WTC11 (cell line): ENCODE data around the gene FZD7. TPM values are rescaled to one million over a fixed set of nuclear protein-coding genes. Genes with fewer than 3 reads are reported as not detected.
A peak's percentile ranks its signal among the peaks of the same experiment; 100 is the strongest.

ENCODE experiments used
- ATAC-seq: fragments of 200-7000 bp; cut with Tn5 transposase; 2 replicates; pipeline ENCODE4 v1.10.0; 2021; ENCODE audit warnings: mild to moderate bottlenecking, moderate library complexity
- CTCF ChIA-PET: fragments of 300-600 bp; sonication (Branson Sonifier 250); formaldehyde crosslinking; loops from one replicate; lab custom pipeline; 2021; ENCODE audit warnings: antibody characterized with exemption; lab: Charles Lee
- POLR2A ChIA-PET: fragments of 350-600 bp; sonication (Branson Sonifier 250); formaldehyde crosslinking; loops from one replicate; lab custom pipeline; 2021; ENCODE audit warnings: antibody characterized with exemption; lab: Charles Lee
- DNase-seq: peaks from one replicate; pipeline ENCODE4 v3.0.0; 2021; ENCODE audit warnings: low spot score
- H3K27ac Mint-ChIP-seq: 2 replicates; pipeline ENCODE4 v1.8.0; 2021; ENCODE audit warnings: mixed read lengths
- H3K27me3 Mint-ChIP-seq: 2 replicates; pipeline ENCODE4 v1.8.0; 2021; ENCODE audit warnings: low read depth, mild to moderate bottlenecking, moderate library complexity, mixed read lengths
- H3K36me3 Mint-ChIP-seq: 2 replicates; pipeline ENCODE4 v1.8.0; 2021; ENCODE audit warnings: mixed read lengths
- H3K4me1 Mint-ChIP-seq: 2 replicates; pipeline ENCODE4 v1.8.0; 2022; ENCODE audit warnings: mixed read lengths
- H3K4me3 Mint-ChIP-seq: 2 replicates; pipeline ENCODE4 v1.8.0; 2021; ENCODE audit warnings: mild to moderate bottlenecking, moderate library complexity, mixed read lengths
- H3K9me3 Mint-ChIP-seq: 2 replicates; pipeline ENCODE4 v1.8.0; 2021; ENCODE audit warnings: mixed read lengths
- AR ChIP-seq: fragments of 250-450 bp; sonication (Bioruptor Pico); IDR thresholded peaks from 2 replicates; pipeline ENCODE4 v1.9.0; 2021; ENCODE audit warnings: mild to moderate bottlenecking
- CDX4 ChIP-seq: fragments of 250-450 bp; sonication (Bioruptor Pico); IDR thresholded peaks from 2 replicates; pipeline ENCODE4 v1.9.0; 2021; ENCODE audit warnings: moderate library complexity, mild to moderate bottlenecking, inconsistent platforms, borderline replicate concordance
- NFATC4 ChIP-seq: fragments of 250-450 bp; sonication (Bioruptor Pico); IDR thresholded peaks from 2 replicates; pipeline ENCODE4 v1.9.0; 2021; ENCODE audit warnings: mild to moderate bottlenecking
- NFYB ChIP-seq: sonication (generic); formaldehyde crosslinking; conservative IDR thresholded peaks from 2 replicates; pipeline ENCODE4 v1.8.0; 2022; ENCODE audit warnings: low read depth, missing genetic modification reagents
- NR2C2 ChIP-seq: sonication (generic); formaldehyde crosslinking; IDR thresholded peaks from 2 replicates; pipeline ENCODE4 v1.8.0; 2022; ENCODE audit warnings: mild to moderate bottlenecking, missing genetic modification reagents
- NR3C1 ChIP-seq: sonication (generic); formaldehyde crosslinking; conservative IDR thresholded peaks from 2 replicates; pipeline ENCODE4 v1.8.1; 2023; ENCODE audit warnings: low read depth, mild to moderate bottlenecking, missing genetic modification reagents
- PREB ChIP-seq: sonication (generic); formaldehyde crosslinking; IDR thresholded peaks from 2 replicates; pipeline ENCODE4 v1.8.1; 2022; ENCODE audit warnings: mild to moderate bottlenecking, missing genetic modification reagents, moderate library complexity, borderline replicate concordance
- PRRX2 ChIP-seq: fragments of 250-450 bp; sonication (Bioruptor Pico); IDR thresholded peaks from 2 replicates; pipeline ENCODE4 v1.8.0; 2021; ENCODE audit warnings: mild to moderate bottlenecking
- SP1 ChIP-seq: sonication (generic); formaldehyde crosslinking; conservative IDR thresholded peaks from 2 replicates; pipeline ENCODE4 v1.8.1; 2022; ENCODE audit warnings: missing genetic modification reagents
- TCF7 ChIP-seq: sonication (generic); formaldehyde crosslinking; IDR thresholded peaks from 2 replicates; pipeline ENCODE4 v1.8.0; 2022; ENCODE audit warnings: mild to moderate bottlenecking, low read depth, missing genetic modification reagents, moderate library complexity
- TP53 ChIP-seq: sonication (generic); formaldehyde crosslinking; IDR thresholded peaks from 2 replicates; pipeline ENCODE4 v1.8.1; 2023; ENCODE audit warnings: mild to moderate bottlenecking, missing genetic modification reagents
- ZNF317 ChIP-seq: sonication (generic); formaldehyde crosslinking; IDR thresholded peaks from 2 replicates; pipeline ENCODE4 v1.8.1; 2023; ENCODE audit warnings: low read depth, mild to moderate bottlenecking, moderate library complexity, missing genetic modification reagents, borderline replicate concordance
- ZNF396 ChIP-seq: fragments of 250-450 bp; sonication (Bioruptor Pico); IDR thresholded peaks from 2 replicates; pipeline ENCODE4 v1.8.0; 2021; ENCODE audit warnings: mild to moderate bottlenecking, moderate library complexity, borderline replicate concordance
- ZSCAN18 ChIP-seq: fragments of 250-450 bp; sonication (Bioruptor Pico); IDR thresholded peaks from 2 replicates; pipeline ENCODE4 v2.1.2; 2022; ENCODE audit warnings: mild to moderate bottlenecking, moderate library complexity
- total RNA-seq: library from RNA; stranded (reverse); gene quantifications from 3 replicates; pipeline ENCODE4 v1.2.3, GENCODE V29; 2021

Gene FZD7
- total RNA-seq, 1 experiment from 2014 or later = 153 TPM

- H3K27ac Mint-ChIP-seq = no peak overlapping the region
- ATAC-seq = no peak
- peaks cover 53% of the 10 kb centered on the region for H3K4me1 Mint-ChIP-seq
- CTCF ChIA-PET = interaction anchor here (0.9 to 1.3 kb wide), 2 partner anchors 10 to 32 kb away, joined by 3 read pairs; no protein-coding TSS in a partner anchor
- H3K4me3 Mint-ChIP-seq = no peak overlapping the region
- no peaks in the 10 kb centered on the region for H3K9me3 Mint-ChIP-seq
- H3K36me3 Mint-ChIP-seq = no peaks in the 10 kb centered on the region
- no peak for DNase-seq
- TF ChIP-seq TP53 (CRISPR knock-in tag) (no peak), PRRX2 (CRISPR knock-in tag) (no peak), SP1 (no peak)
- TF ChIP-seq, all 79 proteins: peak for 0
- peaks cover 13% of the 10 kb centered on the region for H3K27me3 Mint-ChIP-seq
- POLR2A ChIA-PET = no interaction called here
These were observed 34.4 kb upstream of the FZD7 start for GRCh38 chr2:201999279-201999678.

GRCh38 chr2:202001826-202002225 is 31.8 kb upstream of the FZD7 start:
- no peak overlapping the region for H3K27ac Mint-ChIP-seq

GRCh38 chr2:202002381-202002780 is 31.3 kb upstream of the FZD7 start:
- ChIA-PET POLR2A (no interaction called here), CTCF (interaction anchor here (1.5 to 1.8 kb wide), 2 partner anchors 16 to 21 kb away, joined by 4 to 5 read pairs; no protein-coding TSS in a partner anchor)
- Mint-ChIP-seq H3K27ac (peak overlapping the region; percentile 36; the same call in 1 of the 2 replicates), H3K36me3 (no peaks in the 10 kb centered on the region), H3K9me3 (no peaks in the 10 kb centered on the region), H3K4me3 (no peak overlapping the region), H3K27me3 (peaks cover 13% of the 10 kb centered on the region), H3K4me1 (peaks cover 39% of the 10 kb centered on the region)
- DNase-seq = no peak
- peak; percentile 70; the same call in 1 of the 2 replicates for ATAC-seq
- TF ChIP-seq ZSCAN18 (no peak), NFATC4 (CRISPR knock-in tag) (no peak), AR (CRISPR knock-in tag) (no peak), NR2C2 (CRISPR knock-in tag) (no peak), TP53 (CRISPR knock-in tag) (no peak), PREB (CRISPR knock-in tag) (no peak), TCF7 (CRISPR knock-in tag) (no peak), NFYB (CRISPR knock-in tag) (no peak), ZNF396 (no peak), ZNF317 (CRISPR knock-in tag) (no peak), NR3C1 (CRISPR knock-in tag) (no peak), PRRX2 (CRISPR knock-in tag) (no peak), CDX4 (CRISPR knock-in tag) (no peak)

More at GRCh38 chr2:202001826-202002225, 31.8 kb upstream of the FZD7 start:
- Mint-ChIP-seq H3K9me3 (no peaks in the 10 kb centered on the region), H3K4me3 (no peak overlapping the region), H3K4me1 (peaks cover 45% of the 10 kb centered on the region), H3K36me3 (no peaks in the 10 kb centered on the region), H3K27me3 (peaks cover 13% of the 10 kb centered on the region)
- TF ChIP-seq PRRX2 (CRISPR knock-in tag) = no peak
- CTCF ChIA-PET = interaction anchor here (0.6 to 1.8 kb wide), 3 partner anchors 17 to 22 kb away, joined by 4 to 5 read pairs (median 5); no protein-coding TSS in a partner anchor
- DNase-seq = no peak
- POLR2A ChIA-PET = no interaction called here
- no peak for ATAC-seq
